H1 (cell line): ENCODE measurements around the gene CST6.
A peak's percentile ranks its signal among the peaks of the same experiment; 100 is the strongest.

Source experiments
- CHD2 ChIP-seq: IDR thresholded peaks from 2 replicates; pipeline ENCODE4 v1.6.1; 2012; ENCODE audit warnings: low read length, improper control_type of control experiment
- POLR2AphosphoS5 ChIP-seq: IDR thresholded peaks from 2 replicates; pipeline ENCODE4 v1.6.1; 2011; ENCODE audit warnings: low read depth, low read length

GRCh38 chr11:66002648-66003225 lies 9.1 kb upstream of the CST6 start:
- TF ChIP-seq POLR2AphosphoS5 (0 out of 2 replicates have a peak, but pooled peaks have one; percentile 10), CHD2 (no peak)
